GM18520 (cell line): Measurements from ENCODE around the gene GAB3.
"Not testable (repeated sequence)": the region's sequence is repeated elsewhere in the genome, so short reads cannot be mapped to it uniquely, and the experiment has no call there.

Source experiments
- ATAC-seq: cut with Tn5 transposase; IDR thresholded peaks from one replicate; pipeline ENCODE4 v1.9.1; 2021; ENCODE audit not compliant: unreplicated experiment

The GAB3 gene

DNA sequence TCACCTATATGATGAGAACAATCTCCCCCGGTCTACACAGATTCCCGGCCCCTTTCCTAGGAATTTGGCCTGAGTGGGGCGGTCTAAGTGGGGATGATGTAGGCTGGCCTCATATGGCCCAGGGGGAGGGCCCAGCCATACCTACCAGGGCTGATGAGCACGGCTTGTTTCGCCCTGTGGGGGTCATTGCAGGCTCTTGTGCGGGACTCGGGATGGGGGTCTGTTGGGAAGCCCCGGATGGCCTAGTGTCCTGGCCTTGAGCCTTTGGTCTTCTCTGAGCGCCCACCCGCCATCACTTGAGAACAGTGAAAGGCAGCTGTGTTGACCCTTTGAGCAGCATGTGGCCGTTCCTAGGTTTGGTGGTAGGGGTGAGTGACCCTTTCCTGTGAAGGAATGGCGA lies 92.7 kb downstream of the GAB3 start:
- no peak for ATAC-seq

DNA sequence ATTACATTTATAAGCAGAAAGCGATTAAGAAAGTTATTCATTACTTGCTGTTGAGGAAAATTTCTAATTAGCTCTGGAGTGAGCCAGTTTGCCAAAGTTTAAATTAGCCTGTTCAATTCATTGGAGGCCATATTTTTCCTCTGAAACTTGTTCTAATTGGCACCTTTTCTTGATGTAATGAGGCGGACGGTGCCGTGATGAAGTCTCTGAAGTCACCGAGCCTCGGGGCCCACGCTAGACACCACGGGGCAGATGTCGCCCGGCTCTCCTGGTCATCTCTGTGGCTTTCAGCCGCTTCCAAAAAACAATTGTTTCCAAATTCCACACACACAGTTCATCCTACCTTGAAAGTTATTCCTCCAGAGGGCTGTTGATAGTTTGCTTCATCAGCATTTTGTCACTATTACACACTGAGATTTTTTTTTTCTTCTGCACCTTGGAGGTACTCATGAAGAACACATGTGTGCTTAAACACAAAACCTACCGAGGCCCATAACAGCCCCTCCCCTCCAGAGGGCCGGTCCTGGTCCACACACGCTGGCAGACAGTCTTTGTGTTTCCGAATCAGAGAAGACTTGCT lies 93.6 kb downstream of the GAB3 start:
- ATAC-seq, result no peak

DNA sequence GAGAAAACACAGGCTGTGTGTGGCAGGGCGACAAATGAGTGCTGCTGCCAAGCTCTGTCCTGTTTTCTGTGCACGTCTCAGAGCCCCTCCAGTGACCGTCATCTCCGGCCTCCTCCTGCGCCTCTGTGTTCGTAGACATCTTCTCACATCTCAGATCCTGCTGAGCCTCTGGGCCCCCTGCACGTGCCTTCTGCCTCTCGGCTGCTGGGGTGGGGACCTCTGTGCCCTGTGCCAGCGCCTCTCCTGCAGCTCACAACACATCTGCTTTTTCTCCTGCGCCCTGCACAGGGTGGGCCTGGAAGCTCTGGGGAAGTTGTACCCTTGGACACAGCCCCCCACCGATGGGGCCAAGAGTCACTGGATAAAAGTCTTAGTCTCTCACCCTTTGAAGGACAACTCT lies 95.1 kb downstream of the GAB3 start:
- ATAC-seq, result no peak

DNA sequence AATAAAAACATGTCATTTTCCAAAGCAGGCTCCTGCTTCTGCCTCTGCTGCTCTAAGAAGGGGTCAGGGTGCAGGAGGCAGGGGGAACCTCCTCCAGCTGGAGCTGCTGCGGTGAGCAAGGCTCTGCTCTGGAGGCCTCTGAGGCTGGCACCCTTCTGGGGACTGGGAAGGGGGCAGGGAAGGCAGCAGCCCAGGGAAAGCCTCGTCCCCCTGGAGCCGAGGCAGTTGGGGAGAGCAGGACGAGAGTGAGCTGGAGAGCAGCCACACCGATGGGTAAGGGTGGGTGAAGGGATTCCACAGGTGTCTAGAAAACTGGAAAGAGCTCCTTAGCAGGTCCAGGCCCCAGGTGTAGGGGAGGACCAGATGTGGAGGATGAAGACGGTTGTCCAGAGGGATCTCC lies 95.5 kb downstream of the GAB3 start:
- no peak for ATAC-seq

DNA sequence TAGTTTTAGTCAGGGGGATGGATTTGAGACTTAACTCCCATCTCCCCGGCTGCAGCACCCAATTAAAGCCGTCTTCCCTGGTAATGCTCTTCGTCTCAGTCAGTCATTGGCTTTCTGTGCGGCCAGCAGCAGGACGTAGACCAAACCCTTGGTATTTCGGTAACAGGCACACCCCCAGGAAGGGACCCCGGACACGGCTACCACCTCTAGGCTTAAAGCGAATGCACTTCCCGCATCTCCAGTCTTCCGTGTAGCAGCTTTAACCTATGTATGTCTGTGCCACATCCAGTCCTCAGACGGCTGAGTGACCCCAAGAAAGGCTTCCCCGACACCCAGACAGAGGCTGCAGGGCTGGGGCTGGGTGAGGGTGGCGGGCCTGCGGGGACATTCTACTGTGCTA lies 96.0 kb downstream of the GAB3 start:
- ATAC-seq, result no peak

DNA sequence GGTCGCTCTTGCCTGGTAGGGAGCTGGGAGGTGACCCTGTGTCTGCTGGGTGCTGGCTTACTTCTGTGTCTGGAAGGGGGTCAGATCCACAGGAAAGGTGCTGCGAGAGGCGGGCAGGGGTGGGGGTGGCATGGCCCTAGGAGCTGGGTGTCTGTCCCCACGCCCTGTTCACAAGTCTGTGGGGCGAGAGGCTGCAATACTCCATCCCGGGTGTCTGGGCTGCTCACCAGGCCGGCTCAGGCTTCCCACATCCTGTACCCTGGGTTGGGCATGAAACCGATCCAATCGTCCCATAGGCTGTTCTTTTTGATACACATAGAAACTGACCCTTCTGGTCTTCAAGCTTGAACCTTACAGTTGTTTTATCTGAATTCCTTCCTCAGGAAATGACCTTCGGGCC lies 96.5 kb downstream of the GAB3 start:
- ATAC-seq, result no peak

DNA sequence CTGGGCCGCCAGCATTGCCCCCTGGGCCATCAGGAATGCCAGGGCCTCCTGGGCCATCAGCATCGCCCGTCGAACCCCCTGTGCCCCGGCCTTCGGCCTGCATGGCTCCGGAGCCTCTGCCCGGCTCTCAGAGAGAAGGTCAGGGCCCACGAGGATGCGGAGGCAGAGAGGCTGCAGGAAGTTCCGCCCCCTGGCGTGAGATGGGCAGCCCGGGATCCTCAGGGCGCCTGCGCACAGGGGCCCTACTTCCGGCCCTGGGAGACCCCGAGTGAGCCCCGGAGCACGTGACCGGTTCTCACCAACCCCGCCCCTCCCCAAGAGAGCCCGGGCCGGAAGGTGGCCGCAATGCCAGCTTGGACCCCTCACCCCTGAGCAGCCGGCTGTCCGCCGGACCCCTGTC lies 97.5 kb downstream of the GAB3 start, which contains the start of gene CTAG2:
TSS of gene CTAG2 (minus strand) at position 167 of the 400 bp plus-strand sequence. CDS start at position 103, 64 bp downstream.
- ATAC-seq, result not testable (repeated sequence)

DNA sequence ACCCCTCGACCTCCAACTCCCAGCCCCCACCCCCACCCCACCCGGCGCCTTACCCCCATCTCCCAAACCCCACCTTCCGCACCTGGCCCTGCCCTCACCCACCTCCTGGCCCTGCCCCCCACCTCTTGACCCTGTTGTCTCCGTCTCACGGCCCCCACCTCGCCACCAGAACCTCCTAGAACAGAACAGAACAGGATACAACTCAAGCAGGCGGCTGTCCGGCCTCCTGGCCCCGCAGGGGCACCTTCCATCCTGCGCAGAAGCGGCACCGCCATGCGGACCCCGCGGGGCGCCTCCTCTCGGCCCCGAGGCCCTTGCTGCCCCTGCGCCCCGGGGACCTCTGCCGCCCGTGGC lies 97.9 kb downstream of the GAB3 start:
- ATAC-seq, result no peak

DNA sequence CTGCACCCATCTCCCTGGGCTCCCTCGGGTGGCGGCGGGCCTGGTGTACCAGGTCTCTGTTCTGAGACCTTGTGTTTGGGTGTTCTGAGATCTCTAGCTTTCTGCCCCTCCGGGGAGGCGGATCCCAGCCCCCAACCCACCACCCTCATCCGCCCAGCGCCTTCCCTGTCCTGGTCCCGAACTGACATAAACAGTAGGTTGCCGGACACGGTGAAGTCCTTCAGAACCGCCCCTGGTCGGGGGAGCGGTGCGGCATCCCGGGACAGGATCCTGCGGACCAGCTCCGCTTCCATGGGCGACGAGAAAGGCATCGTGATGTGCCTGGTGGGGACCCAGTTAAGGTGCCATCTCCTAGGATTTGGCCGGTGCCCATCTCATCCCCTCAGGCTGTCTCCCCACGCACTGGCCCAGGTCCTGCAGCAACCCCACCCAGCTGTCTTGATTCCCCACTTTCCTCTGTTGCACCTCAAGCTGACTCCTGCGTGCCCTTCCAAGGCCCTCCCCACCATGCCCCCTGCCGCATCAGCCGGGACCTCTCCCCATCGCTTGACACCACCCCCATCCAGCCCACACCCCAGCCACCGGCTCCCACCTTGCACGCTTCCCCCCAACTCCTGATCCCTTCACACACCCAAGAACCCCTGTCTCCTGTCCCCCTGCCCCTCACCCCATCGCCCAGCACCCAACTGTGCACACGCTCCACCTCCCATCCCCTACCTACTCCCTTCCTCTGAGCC lies 98.4 kb downstream of the GAB3 start:
- no peak for ATAC-seq

DNA sequence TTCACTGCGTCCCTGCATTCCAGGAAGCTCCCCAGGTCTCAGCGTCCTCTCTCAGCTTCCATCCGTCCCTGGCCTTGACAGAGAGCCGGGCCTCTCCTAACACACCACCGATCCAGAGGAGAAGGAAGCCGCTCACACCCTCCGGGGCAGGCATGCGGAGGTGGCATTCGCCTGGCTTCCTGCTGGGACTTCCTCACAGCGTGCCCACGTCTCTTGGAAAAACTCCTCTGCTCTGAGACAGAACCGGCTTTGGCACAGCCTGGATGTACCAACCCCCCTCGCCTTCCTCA lies 100.7 kb downstream of the GAB3 start:
- no peak for ATAC-seq

DNA sequence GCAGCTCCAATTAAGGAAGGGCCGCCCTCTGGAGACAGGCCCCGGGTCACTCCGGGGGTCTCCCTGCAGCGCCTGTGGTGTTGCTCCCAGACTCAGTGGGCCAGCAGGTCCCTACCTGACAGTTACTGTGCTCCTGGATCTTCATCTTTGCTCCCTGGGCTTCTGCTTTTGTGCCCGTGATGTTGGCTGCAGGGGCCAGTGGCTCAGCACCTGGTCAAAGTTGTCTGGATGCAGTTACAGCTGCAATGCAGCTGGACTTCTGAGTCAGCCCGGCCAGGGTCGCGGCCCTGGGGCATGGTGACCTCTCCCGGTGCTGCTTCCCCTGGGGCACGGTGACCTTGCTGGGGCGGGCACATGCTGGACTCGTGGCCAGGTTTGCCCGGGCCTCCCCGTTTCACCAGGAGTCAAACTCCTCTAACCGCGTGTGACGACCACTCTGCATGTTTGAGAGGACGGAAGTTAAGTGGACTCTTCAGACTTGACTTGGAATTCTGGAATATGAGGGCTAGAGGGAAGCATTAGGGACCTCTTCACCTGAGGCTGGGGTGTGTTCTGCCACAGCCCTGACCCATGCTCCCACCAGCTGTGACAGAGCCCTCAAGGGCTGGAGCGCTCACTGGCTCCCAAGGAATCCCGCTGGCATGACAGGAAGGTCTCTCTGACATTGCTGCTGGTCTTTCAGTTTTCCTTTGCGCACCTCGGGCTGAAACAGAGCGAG lies 101.2 kb downstream of the GAB3 start:
- no peak for ATAC-seq

DNA sequence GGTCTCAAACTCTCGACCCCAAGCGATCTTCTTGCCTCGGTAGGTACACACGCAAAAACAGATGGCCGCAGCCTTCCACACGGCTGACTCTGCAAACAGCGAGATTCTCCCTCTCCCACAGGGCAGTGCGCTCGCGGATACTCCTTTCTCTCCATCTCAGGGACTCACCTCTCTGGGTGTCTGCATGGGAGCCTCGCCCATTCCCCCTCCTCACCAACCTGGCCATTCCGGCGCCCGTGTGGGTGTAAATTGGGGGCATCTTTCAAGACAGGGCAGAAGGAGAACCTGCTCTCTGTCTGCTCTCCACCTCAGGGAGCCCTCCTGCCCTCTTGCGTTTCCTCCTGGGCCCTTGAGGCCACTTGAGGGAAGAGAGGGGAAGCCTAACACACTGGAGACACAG lies 101.9 kb downstream of the GAB3 start:
- no peak for ATAC-seq

DNA sequence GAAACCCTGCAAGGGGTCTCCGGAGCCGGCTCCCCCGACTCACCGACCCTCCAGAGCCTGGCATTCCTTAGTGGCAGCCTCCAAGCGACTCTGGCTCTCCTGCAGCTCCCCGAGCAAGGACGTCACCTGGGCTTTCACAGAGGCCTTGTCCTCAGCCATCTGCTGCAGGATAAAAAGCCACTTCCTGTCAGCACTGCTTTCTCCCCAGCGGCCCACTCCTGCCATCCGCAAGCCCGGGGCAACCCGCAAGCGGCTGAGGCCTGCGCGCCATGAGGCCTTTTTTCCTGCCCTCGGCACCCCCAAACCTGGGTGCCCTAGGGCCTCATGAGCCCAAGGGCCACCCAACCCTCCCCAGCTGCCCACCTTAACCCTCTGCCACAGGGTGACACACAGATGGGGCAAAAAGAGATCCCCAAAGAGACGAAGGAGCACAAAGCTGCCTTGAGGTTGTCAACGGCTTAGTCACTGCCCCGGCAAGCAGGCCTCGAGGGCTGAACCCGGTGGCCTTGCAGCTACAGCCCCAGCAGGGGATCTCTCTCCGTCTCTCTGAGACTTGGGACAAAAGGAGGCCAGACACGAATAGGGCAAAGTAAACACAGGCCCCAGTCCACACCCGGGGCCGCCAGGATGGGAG lies 105.0 kb downstream of the GAB3 start:
- not testable (repeated sequence) for ATAC-seq

DNA sequence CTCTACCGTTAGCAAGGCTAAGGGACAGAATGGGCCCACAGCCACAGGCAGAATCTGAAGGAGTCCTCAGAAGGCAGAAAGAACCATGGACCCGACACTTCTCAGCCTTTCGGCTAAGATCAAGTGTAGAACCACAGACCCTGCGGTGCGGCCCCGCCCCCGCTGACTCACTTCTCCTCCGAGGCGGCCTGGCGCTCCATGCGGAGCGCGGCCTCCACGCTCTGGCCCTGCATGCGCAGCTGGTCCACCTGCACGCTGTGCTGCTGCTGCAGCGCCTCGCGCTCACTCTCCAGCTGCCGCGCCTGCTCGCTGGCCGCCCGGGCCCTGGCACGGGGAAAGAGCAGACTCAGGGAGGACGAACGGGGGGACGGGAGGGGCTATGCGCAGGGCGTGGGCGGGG lies 107.2 kb downstream of the GAB3 start:
- ATAC-seq, result not testable (repeated sequence)

DNA sequence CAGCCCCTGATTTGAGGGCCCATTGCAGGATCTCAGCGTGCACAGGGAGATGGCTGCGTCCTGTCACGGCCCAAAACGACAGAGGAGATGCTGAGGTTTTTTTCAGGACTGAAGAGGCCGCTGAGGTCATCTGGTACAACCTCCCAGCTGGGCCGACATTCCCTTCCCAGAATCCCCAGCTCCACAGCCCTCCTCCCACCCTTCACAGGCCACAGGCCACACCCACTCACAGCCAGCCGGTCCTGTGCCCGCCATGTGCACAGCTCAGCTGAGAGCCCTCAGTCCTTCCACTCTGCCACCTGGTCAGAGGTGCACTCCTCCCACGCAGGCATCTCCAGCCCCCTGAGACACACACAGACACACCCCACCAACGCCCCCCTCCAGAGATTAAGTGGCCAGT lies 109.1 kb downstream of the GAB3 start:
- not testable (repeated sequence) for ATAC-seq

DNA sequence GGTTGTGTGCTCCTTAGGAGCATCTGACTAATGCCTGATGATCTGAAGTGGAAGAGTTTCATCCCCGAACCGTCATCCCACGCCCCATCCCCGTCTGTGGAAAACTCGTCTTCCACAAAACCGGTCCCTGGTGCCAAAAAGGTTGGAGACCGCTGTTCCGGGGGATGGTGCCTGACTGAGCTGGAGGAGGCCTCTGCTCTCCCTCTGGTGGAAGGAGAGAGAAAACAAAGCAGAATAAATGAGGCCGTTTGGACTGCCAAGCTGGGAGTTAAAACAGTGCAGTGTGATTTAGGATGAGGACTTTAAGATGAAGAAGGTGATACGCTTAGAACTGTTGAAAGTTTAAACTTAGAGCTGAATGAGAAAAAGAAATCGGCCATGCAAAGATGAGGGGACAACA lies 117.2 kb downstream of the GAB3 start:
- not testable (repeated sequence) for ATAC-seq

DNA sequence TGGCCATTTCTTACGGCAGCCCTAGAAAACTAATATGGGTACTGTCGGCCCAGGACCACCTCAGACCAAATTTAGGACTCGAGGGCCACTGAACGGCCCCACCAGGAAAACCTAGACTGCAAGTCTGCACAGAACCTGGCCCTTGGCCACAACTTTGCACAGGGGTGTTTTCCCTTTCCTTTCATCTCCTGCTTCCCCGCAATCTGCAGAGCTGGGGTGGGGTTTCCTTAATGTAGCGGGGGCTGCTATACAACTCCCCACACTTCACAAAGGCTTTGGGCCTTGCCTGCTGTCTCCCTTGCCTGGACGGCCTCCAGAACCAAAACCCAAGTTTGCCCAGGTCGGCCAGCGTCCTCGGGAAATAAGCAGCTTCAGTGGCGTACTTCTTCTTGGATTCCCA lies 119.9 kb downstream of the GAB3 start:
- not testable (repeated sequence) for ATAC-seq

DNA sequence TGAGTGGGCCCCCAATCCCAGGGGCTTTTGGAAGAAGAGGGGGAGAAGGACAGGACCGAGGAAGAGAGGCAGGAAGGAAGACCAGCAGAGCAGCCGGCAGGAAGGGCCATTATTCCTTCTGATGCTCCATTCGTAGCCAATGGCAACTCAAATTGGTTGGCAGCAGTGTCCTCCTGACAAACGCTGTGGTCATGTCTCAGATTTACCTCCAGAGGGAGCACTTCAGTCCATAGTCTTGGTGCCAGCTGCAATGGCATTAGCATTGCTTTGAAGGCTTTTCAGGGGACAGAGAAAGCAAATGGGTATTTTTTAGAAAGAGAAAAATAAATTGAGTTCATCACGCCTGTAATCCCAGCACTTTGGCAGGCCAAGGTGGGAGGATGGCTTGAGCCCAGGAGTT lies 121.9 kb downstream of the GAB3 start:
- ATAC-seq, result not testable (repeated sequence)
